IMR-90 (cell line): Measurements from ENCODE around the gene C16orf86. TPM values are rescaled to one million over a fixed set of nuclear protein-coding genes. Genes with fewer than 3 reads are reported as not detected.

Experiments used
- ATAC-seq: fragments of 200-7000 bp; cut with Tn5 transposase; 2 replicates; pipeline ENCODE4 v1.9.1; 2020; ENCODE audit warnings: low read depth, mild to moderate bottlenecking, moderate library complexity
- BruUV-seq: library from RNA; stranded (reverse); fragments of 400-500 nt; replicated peaks from 2 replicates; lab custom pipeline; 2021; lab: Mats Ljungman, UMichigan
- CTCF ChIA-PET: fragments of 300-600 bp; formaldehyde crosslinking; extraction: SDS; loops from one replicate; lab custom pipeline; 2021; ENCODE audit warnings: antibody characterized with exemption; lab: Yijun Ruan, JAX
- POLR2A ChIA-PET: fragments of 300-600 bp; sonication (Branson Sonifier 250); formaldehyde crosslinking; loops from one replicate; lab custom pipeline; 2022; ENCODE audit warnings: antibody characterized with exemption; ENCODE audit not compliant: unreplicated experiment; lab: Charles Lee
- DNase-seq: peaks from one replicate; pipeline ENCODE4 v3.0.0; 2013
- H2AFZ ChIP-seq: replicated peaks from 2 replicates; pipeline ENCODE3; 2013; ENCODE audit warnings: low read length, mild to moderate bottlenecking; ENCODE audit not compliant: poor library complexity
- H2AK5ac ChIP-seq: 2 replicates; pipeline ENCODE4 v1.6.1; 2013; ENCODE audit warnings: low read depth, low read length, inconsistent platforms
- H2AK9ac ChIP-seq: replicated peaks from 2 replicates; pipeline ENCODE3; 2013; ENCODE audit warnings: mild to moderate bottlenecking, low read depth, low read length, moderate library complexity; ENCODE audit not compliant: poor library complexity
- H2BK120ac ChIP-seq: 2 replicates; pipeline ENCODE4 v1.6.1; 2013; ENCODE audit warnings: low read depth, low read length, inconsistent platforms
- H2BK15ac ChIP-seq: 3 replicates; pipeline ENCODE4 v1.6.1; 2013; ENCODE audit warnings: low read depth, low read length, inconsistent platforms
- H2BK20ac ChIP-seq: 2 replicates; pipeline ENCODE4 v1.6.1; 2013; ENCODE audit warnings: low read depth, mild to moderate bottlenecking, inconsistent platforms, low read length, moderate library complexity
- H2BK5ac ChIP-seq: 2 replicates; pipeline ENCODE4 v1.6.1; 2013; ENCODE audit warnings: mild to moderate bottlenecking, low read depth, low read length, inconsistent platforms; ENCODE audit not compliant: poor library complexity, severe bottlenecking
- H3K14ac ChIP-seq: replicated peaks from 2 replicates; pipeline ENCODE4 v1.6.1; 2013; ENCODE audit warnings: low read depth, low read length, inconsistent platforms
- H3K18ac ChIP-seq: 2 replicates; pipeline ENCODE4 v1.6.1; 2013; ENCODE audit warnings: low read depth, low read length, control low read depth
- H3K23ac ChIP-seq: 2 replicates; pipeline ENCODE4 v1.6.1; 2013; ENCODE audit warnings: low read depth, low read length, inconsistent platforms
- H3K27ac ChIP-seq: 2 replicates; pipeline ENCODE4 v1.5.1; 2013; ENCODE audit warnings: mild to moderate bottlenecking, control low read depth, low read length; ENCODE audit not compliant: insufficient read depth
- H3K27me3 ChIP-seq: 2 replicates; pipeline ENCODE4 v1.6.1; 2013; ENCODE audit warnings: low read length; ENCODE audit not compliant: control insufficient read depth, insufficient read depth
- H3K36me3 ChIP-seq: 2 replicates; pipeline ENCODE4 v1.6.1; 2013; ENCODE audit warnings: low read length, mixed read lengths; ENCODE audit not compliant: control insufficient read depth, insufficient read depth
- H3K4ac ChIP-seq: 2 replicates; pipeline ENCODE4 v1.6.1; 2013; ENCODE audit warnings: low read depth, low read length, inconsistent platforms
- H3K4me1 ChIP-seq: 2 replicates; pipeline ENCODE4 v1.6.1; 2013; ENCODE audit warnings: low read length, mixed read lengths; ENCODE audit not compliant: control insufficient read depth, insufficient read depth
- H3K4me2 ChIP-seq: 2 replicates; pipeline ENCODE4 v1.6.1; 2013; ENCODE audit warnings: low read depth, mild to moderate bottlenecking, control low read depth, low read length, moderate library complexity
- H3K4me3 ChIP-seq: 2 replicates; pipeline ENCODE4 v1.5.1; 2013; ENCODE audit warnings: low read depth, mild to moderate bottlenecking, control low read depth, low read length, moderate library complexity; ENCODE audit not compliant: insufficient read depth
- H3K56ac ChIP-seq: 2 replicates; pipeline ENCODE4 v1.6.1; 2013; ENCODE audit warnings: low read length, inconsistent platforms; ENCODE audit not compliant: insufficient read depth; ENCODE audit errors: extremely low read depth
- H3K79me1 ChIP-seq, 2 experiments: 2 replicates each; pipeline ENCODE4 v1.6.1; 2013; ENCODE audit warnings: low read length in 2 of 2, inconsistent platforms in 1 of 2, low read depth in 1 of 2
- H3K9ac ChIP-seq: 2 replicates; pipeline ENCODE4 v1.6.1; 2013; ENCODE audit warnings: low read depth, low read length, control low read depth
- H3K9me1 ChIP-seq: 2 replicates; pipeline ENCODE4 v1.6.1; 2013; ENCODE audit warnings: low read length, inconsistent platforms; ENCODE audit not compliant: insufficient read depth
- H3K9me3 ChIP-seq: 2 replicates; pipeline ENCODE4 v1.6.1; 2013; ENCODE audit warnings: low read length; ENCODE audit not compliant: control insufficient read depth, insufficient read depth
- H4K20me1 ChIP-seq: 2 replicates; pipeline ENCODE4 v1.6.1; 2013; ENCODE audit warnings: low read length, inconsistent platforms; ENCODE audit not compliant: insufficient read depth
- H4K5ac ChIP-seq: 2 replicates; pipeline ENCODE4 v1.6.1; 2013; ENCODE audit warnings: mild to moderate bottlenecking, low read depth, low read length, control low read depth
- H4K8ac ChIP-seq, 2 experiments: 2 replicates each; pipeline ENCODE4 v1.6.1; 2013; ENCODE audit warnings: low read depth in 2 of 2, low read length in 2 of 2, control low read depth in 1 of 2, inconsistent platforms in 1 of 2
- H4K91ac ChIP-seq: 2 replicates; pipeline ENCODE4 v1.6.1; 2013; ENCODE audit warnings: low read depth, low read length, inconsistent platforms; ENCODE audit not compliant: insufficient read depth
- ELK1 ChIP-seq: fragments of 150-350 bp; IDR thresholded peaks from 2 replicates; pipeline ENCODE4 v1.6.1; 2016; ENCODE audit warnings: low read depth, mild to moderate bottlenecking, low read length, moderate library complexity, borderline replicate concordance
- MXI1 ChIP-seq: IDR thresholded peaks from 2 replicates; pipeline ENCODE4 v1.6.1; 2012; ENCODE audit warnings: low read depth, mild to moderate bottlenecking, low read length, moderate library complexity, borderline replicate concordance
- NFE2L2 ChIP-seq: fragments of 150-350 bp; IDR thresholded peaks from 2 replicates; pipeline ENCODE4 v1.6.1; 2016; ENCODE audit warnings: low read depth, mild to moderate bottlenecking, low read length
- RAD21 ChIP-seq: IDR thresholded peaks from 2 replicates; pipeline ENCODE4 v1.6.1; 2012; ENCODE audit warnings: low read length, improper control_type of control experiment
- WGBS, 2 experiments: methylation state at CpG; one replicate each; pipeline versions ENCODE4 v1.1.5 to v1.1.7; 2013; ENCODE audit warnings: missing lambda C conversion rate in 2 of 2; ENCODE audit not compliant: insufficient read length in 1 of 2; ENCODE audit errors: extremely low coverage in 2 of 2; 5-methylcytosine and 5-hydroxymethylcytosine counted together
- dilution Hi-C: fragments of 300-500 bp; cut with HindIII; formaldehyde crosslinking; loops from one replicate; pipeline ENCODE4 v1.14.3; 2018; ENCODE audit warnings: low sequenced_read_pairs; ENCODE audit not compliant: unreplicated experiment
- in situ Hi-C: fragments of 300-500 bp; cut with MboI; formaldehyde crosslinking; loops from 3 replicates; pipeline ENCODE4 v1.14.3; 2019; ENCODE audit warnings: low sequenced_read_pairs, inconsistent platforms, mixed read lengths
- intact Hi-C: fragments of 100-400 bp; cut with micrococcal nuclease; formaldehyde crosslinking; loops from 2 replicates; pipeline ENCODE4 v1.10.0; 2022
- polyA plus RNA-seq, 3 experiments: library from polyadenylated mRNA; depleted of rRNA; stranded (reverse); fragments of >200 nt; gene quantifications; 2 replicates each; pipeline ENCODE4 v1.2.3, GENCODE V29; 2012; ENCODE audit warnings: low replicate concordance in 1 of 3
- total RNA-seq: library from RNA; depleted of rRNA; stranded (reverse); fragments of >200 nt; gene quantifications from 2 replicates; pipeline ENCODE4 v1.2.3, GENCODE V29; 2012

The C16orf86 gene
- total and polyA plus RNA-seq, 2 of the 4 experiments (the other 2 are of a cell fraction), result 0.54 to 0.70 TPM

DNA sequence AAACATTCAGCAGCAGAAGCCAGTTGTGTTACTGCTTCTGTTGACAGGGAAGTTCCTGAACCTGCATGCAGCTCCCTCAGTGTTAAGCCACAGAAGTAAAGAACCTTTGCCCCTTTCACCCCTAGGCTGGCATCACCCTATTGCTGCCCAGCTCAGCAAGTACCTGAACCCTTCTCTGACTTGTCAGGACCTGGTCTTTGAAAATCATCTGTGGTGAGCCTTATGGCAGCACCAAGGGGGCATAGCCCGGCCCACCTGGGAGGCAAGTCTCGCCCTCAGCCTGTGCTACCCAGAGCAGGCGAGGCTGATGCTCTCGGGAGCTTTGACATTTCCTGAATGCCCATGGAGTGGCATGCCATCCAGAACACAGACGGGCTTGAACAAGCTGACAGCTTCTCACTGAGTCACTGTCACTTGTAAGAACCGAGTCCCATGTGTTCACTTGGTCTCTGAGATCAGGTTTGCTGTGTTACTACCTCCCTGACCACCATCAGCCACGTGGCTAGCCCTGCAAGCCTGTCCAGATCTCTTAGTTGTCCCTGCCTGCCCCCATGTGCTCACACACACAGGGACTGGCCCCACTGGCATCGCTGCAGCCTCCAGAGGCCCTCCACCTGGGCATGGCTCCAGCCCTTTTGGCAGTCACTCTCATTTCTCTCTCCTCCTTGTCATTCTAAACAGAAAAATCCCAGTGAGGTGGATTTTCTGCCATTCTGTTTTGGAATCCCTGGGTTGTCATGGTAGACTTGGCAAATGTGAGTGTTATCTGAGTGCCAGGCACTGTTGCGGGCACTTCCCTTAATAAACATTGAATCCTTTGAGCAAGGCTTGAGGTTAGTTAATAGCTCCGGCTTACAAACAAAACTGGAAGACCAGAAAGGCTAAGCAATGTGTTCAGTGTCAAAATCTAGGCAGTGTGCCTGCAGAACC lies 24.6 kb upstream of the C16orf86 start:
- in situ Hi-C loops (no loop called here), dilution Hi-C loops (no loop called here), intact Hi-C loops (loop anchor here (5.0 kb wide), 1 partner anchor 35 kb away; no protein-coding TSS in a partner anchor)
- ATAC-seq (peak; percentile 66), DNase-seq (peak; percentile 33)
- Histone ChIP-seq H4K91ac (no peak overlapping the region), H3K79me1 (no peaks in the 10 kb centered on the region), H3K18ac (no peak overlapping the region), H3K23ac (0 out of 2 replicates have a peak overlapping the region, but pooled peaks have one; percentile 53), H3K4me3 (no peak overlapping the region), H3K4ac (no peak overlapping the region), H3K4me2 (no peak overlapping the region), H3K36me3 (peaks cover 16% of the 10 kb centered on the region), H3K27me3 (peaks cover 27% of the 10 kb centered on the region), H3K56ac (no peak overlapping the region), H3K9me1 (no peaks in the 10 kb centered on the region), H2BK15ac (no peak overlapping the region), H4K8ac (no peak overlapping the region), H4K5ac (no peak overlapping the region), H2AK9ac (no peak overlapping the region), H3K14ac (no peak overlapping the region), H2BK20ac (no peak overlapping the region), H2AK5ac (0 out of 2 replicates have a peak overlapping the region, but pooled peaks have one; percentile 35), H2BK120ac (no peak overlapping the region), H4K20me1 (peaks cover 5% of the 10 kb centered on the region), H3K27ac (no peak overlapping the region), H3K9me3 (no peaks in the 10 kb centered on the region), H2BK5ac (no peak overlapping the region), H2AFZ (peak overlapping the region; percentile 44), H3K9ac (no peak overlapping the region), H3K4me1 (peaks cover 5% of the 10 kb centered on the region; the same call in 1 of the 2 replicates)
- ChIA-PET CTCF (interaction anchor here (1.3 to 2.9 kb wide), 3 partner anchors 79 to 121 kb away, joined by 4 to 9 read pairs (median 4); no protein-coding TSS in a partner anchor), POLR2A (no interaction called here)
- TF ChIP-seq NFE2L2, result no peak
- peak; percentile 58; the same call in 1 of the 2 replicates for TF ChIP-seq MXI1
- TF ChIP-seq RAD21, result no peak
- TF ChIP-seq ELK1, result no peak
- BruUV-seq, result no TSS peak
- 61% methylated on average over 6 of the region's 10 CpGs; no CpG with 5 or more reads in 1 of the 2 experiments for WGBS, 2 experiments
